ENCODE data around the gene PVR.

DNA sequence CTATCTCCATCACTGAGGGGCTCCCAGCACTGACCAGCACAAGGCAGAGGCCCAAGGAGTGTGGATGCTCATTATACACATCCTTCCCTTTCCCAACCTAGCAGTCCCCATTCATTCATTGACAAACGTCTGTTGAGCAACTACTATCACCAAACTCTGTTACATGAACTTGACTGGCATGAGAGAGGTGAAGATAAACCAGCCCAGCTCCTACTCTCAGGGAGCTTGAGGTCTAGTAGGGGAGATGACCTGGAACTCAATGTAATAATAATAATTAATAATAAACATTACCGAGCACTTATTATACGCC, 46.4 kb downstream of the PVR start:
- TF ChIP-seq, protein P1, sequence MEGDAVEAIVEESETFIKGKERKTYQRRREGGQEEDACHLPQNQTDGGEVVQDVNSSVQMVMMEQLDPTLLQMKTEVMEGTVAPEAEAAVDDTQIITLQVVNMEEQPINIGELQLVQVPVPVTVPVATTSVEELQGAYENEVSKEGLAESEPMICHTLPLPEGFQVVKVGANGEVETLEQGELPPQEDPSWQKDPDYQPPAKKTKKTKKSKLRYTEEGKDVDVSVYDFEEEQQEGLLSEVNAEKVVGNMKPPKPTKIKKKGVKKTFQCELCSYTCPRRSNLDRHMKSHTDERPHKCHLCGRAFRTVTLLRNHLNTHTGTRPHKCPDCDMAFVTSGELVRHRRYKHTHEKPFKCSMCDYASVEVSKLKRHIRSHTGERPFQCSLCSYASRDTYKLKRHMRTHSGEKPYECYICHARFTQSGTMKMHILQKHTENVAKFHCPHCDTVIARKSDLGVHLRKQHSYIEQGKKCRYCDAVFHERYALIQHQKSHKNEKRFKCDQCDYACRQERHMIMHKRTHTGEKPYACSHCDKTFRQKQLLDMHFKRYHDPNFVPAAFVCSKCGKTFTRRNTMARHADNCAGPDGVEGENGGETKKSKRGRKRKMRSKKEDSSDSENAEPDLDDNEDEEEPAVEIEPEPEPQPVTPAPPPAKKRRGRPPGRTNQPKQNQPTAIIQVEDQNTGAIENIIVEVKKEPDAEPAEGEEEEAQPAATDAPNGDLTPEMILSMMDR (IDR thresholded peaks at IDR 0.05), result no peak
- TF ChIP-seq POLR2AphosphoS5 (IDR thresholded peaks at IDR 0.05) (no peak), POLR2A (IDR thresholded peaks at IDR 0.05) (no peak)
